HL-60 (cell line): ENCODE results near the gene CORO1C.

Source experiments
- DNase-seq, 2 experiments: peaks; one replicate each; pipeline ENCODE4 v3.0.0-alpha.2; 2010 to 2020; ENCODE audit warnings: low read depth in 1 of 2, low spot score in 1 of 2
- H3K27ac ChIP-seq: fragments of 250-450 bp; sonication (Bioruptor Pico); replicated peaks from 2 replicates; pipeline ENCODE4 v1.5.1; 2020; ENCODE audit warnings: mild to moderate bottlenecking, moderate library complexity
- H3K27me3 ChIP-seq: fragments of 250-450 bp; sonication (Bioruptor Pico); 2 replicates; pipeline ENCODE4 v1.5.1; 2021; ENCODE audit warnings: mild to moderate bottlenecking, moderate library complexity; ENCODE audit not compliant: insufficient read depth, poor library complexity, severe bottlenecking
- H3K4me3 ChIP-seq: replicated peaks from 2 replicates; pipeline ENCODE4 v1.5.1; 2011; ENCODE audit warnings: mild to moderate bottlenecking, control low read depth, low read length; ENCODE audit not compliant: insufficient read depth
- GABPA ChIP-seq: IDR thresholded peaks from 2 replicates; pipeline ENCODE4 v1.6.1; 2012; ENCODE audit warnings: low read depth
- POLR2AphosphoS5 ChIP-seq: IDR thresholded peaks from 2 replicates; pipeline ENCODE4 v1.6.1; 2012; ENCODE audit warnings: low read depth
- SPI1 ChIP-seq: IDR thresholded peaks from 2 replicates; pipeline ENCODE4 v1.6.1; 2012; ENCODE audit warnings: low read depth, mild to moderate bottlenecking, borderline replicate concordance
- TF ChIP-seq, protein P1 (sequence below): IDR thresholded peaks from one replicate; pipeline ENCODE4 v1.5.1; 2011; ENCODE audit warnings: low read length, control low read depth, inconsistent platforms; ENCODE audit not compliant: insufficient read depth
- TF ChIP-seq, protein P2 (sequence below): IDR thresholded peaks from 2 replicates; pipeline ENCODE4 v1.6.1; 2012; ENCODE audit warnings: low read depth; ENCODE audit not compliant: insufficient replicate concordance

Gene CORO1C

DNA sequence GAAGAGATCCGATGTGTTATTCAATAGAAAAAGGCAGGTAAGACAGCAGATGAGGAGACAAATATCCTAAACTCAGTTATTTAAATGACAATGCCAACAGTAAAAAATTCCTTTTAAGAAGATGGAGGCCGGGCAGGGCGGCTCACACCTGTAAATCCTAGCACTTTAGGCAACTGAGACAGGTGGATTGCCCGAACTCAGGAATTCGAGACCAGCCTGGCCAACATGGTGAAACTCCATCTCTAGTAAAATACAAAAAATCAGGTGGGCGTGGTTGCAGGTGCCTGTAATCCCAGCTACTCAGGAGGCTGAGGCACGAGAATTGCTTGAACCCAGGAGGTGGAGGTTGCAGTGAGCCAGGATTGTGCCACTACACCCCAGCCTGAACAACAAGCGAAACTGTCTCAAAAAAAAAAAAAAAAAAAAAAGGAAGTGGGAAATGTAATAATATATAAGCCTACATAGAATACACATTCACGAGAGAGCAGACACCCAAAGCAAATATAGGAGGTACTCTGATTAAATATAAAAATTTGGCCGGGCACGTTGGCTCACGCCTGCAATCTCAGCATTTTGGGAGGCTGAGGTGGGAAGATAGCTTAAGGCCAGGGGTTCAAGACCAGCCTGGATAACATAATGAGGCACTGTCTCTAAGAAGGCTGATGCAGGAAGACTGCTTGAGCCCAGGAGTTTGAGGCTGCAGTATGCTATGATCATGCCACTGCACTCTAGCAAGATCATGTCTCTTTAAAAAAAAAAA lies 19.0 kb downstream of the CORO1C start:
- H3K27me3 ChIP-seq = no peaks in the 10 kb centered on the region
- H3K4me3 ChIP-seq = no peak overlapping the region
- TF ChIP-seq, protein P1, sequence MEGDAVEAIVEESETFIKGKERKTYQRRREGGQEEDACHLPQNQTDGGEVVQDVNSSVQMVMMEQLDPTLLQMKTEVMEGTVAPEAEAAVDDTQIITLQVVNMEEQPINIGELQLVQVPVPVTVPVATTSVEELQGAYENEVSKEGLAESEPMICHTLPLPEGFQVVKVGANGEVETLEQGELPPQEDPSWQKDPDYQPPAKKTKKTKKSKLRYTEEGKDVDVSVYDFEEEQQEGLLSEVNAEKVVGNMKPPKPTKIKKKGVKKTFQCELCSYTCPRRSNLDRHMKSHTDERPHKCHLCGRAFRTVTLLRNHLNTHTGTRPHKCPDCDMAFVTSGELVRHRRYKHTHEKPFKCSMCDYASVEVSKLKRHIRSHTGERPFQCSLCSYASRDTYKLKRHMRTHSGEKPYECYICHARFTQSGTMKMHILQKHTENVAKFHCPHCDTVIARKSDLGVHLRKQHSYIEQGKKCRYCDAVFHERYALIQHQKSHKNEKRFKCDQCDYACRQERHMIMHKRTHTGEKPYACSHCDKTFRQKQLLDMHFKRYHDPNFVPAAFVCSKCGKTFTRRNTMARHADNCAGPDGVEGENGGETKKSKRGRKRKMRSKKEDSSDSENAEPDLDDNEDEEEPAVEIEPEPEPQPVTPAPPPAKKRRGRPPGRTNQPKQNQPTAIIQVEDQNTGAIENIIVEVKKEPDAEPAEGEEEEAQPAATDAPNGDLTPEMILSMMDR = no peak
- TF ChIP-seq, protein P2, sequence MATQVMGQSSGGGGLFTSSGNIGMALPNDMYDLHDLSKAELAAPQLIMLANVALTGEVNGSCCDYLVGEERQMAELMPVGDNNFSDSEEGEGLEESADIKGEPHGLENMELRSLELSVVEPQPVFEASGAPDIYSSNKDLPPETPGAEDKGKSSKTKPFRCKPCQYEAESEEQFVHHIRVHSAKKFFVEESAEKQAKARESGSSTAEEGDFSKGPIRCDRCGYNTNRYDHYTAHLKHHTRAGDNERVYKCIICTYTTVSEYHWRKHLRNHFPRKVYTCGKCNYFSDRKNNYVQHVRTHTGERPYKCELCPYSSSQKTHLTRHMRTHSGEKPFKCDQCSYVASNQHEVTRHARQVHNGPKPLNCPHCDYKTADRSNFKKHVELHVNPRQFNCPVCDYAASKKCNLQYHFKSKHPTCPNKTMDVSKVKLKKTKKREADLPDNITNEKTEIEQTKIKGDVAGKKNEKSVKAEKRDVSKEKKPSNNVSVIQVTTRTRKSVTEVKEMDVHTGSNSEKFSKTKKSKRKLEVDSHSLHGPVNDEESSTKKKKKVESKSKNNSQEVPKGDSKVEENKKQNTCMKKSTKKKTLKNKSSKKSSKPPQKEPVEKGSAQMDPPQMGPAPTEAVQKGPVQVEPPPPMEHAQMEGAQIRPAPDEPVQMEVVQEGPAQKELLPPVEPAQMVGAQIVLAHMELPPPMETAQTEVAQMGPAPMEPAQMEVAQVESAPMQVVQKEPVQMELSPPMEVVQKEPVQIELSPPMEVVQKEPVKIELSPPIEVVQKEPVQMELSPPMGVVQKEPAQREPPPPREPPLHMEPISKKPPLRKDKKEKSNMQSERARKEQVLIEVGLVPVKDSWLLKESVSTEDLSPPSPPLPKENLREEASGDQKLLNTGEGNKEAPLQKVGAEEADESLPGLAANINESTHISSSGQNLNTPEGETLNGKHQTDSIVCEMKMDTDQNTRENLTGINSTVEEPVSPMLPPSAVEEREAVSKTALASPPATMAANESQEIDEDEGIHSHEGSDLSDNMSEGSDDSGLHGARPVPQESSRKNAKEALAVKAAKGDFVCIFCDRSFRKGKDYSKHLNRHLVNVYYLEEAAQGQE = no peak
- TF ChIP-seq SPI1 (peak; percentile 87), POLR2AphosphoS5 (no peak), GABPA (no peak)
- peak in 1 of 2 experiments; percentile 37 for DNase-seq
- H3K27ac ChIP-seq = no peak overlapping the region

DNA sequence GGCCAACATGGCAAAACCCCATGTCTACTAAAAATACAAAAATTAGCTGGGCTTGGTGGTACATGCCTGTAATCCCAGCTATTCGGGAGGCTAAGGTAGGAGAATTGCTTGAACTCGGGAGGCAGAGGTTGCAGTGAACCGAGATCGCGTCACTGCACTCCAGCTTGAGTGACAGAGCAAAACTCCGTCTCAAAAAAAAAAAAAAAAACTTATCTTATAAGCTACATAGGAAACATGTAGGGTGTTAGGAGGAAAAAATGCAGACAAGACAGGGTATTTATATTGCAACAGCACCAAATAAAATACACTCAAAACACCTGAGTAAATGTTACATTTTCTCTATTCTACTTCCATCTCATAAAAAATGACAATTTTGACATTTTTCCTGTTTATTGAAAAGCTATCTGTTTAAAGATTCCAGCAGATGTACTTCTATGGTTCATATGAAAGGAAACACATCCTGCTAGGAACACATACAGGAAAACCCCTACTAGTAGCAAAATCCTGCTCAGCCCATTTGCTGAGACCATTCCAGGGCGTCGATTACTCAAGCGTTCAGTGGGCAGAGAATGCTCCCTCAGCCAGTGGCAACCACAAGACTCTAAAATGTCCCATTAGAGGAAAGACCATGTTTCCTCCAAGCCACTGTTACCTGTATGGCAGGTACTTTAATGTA lies 19.7 kb downstream of the CORO1C start:
- Histone ChIP-seq H3K27ac (no peak overlapping the region), H3K4me3 (no peak overlapping the region), H3K27me3 (no peaks in the 10 kb centered on the region)
- DNase-seq = no peak
- TF ChIP-seq GABPA (no peak), POLR2AphosphoS5 (no peak), SPI1 (no peak)
- TF ChIP-seq, protein P2 = no peak
- TF ChIP-seq, protein P1 = no peak

DNA sequence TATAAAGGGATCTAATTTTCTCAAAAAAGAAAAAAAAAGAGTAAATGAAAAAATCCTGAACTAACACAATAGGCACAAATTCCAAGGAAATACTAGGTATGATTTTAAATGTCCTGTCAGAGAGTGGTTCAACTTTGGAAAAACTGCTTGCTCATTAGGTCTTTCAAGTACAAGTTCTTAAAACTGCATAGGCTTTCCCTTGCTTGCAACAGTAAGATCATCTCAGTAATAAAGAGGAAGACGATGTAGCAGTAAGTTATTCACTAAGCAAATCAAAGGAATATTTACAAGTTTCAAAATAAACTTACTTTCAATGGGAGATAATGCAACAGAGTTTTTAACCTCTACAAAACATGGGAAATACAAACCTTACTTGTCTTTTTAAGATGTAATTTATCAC lies 21.6 kb downstream of the CORO1C start:
- peak; percentile 44; the same call in 1 of the 2 replicates for TF ChIP-seq SPI1
- TF ChIP-seq POLR2AphosphoS5 = no peak
- H3K27me3 ChIP-seq = no peaks in the 10 kb centered on the region
- no peak for DNase-seq
- no peak overlapping the region for H3K27ac ChIP-seq
- no peak overlapping the region for H3K4me3 ChIP-seq

DNA sequence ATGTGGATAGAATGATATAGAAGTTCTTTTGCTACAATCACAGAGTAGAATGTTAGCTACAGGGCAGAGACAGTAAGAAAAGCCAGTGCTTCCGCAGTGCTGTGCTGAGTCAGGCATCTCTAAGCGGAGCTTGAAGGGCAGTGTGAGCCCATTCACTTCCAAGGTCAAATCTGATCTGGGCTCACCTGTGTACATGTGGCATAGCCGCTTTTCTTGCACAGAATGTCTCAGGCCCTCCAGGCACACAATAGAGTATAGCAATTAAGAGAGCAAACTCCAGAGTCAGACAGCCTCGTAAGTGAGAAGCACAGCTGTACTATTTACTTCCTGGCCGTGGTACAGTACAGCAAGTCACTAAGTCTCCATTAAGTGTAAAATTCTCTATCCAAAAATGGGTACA lies 26.8 kb downstream of the CORO1C start:
- no peaks in the 10 kb centered on the region for H3K27me3 ChIP-seq
- no peak overlapping the region for H3K4me3 ChIP-seq
- DNase-seq = no peak
- no peak overlapping the region for H3K27ac ChIP-seq
- TF ChIP-seq GABPA (no peak), POLR2AphosphoS5 (no peak)
- TF ChIP-seq, protein P1 = no peak
